ENCODE results near the gene PLPPR4. TPM values are rescaled to one million over a fixed set of nuclear protein-coding genes. Genes with fewer than 3 reads are reported as not detected.
"Not testable (repeated sequence)": the region's sequence is repeated elsewhere in the genome, so short reads cannot be mapped to it uniquely, and the experiment has no call there.

PLPPR4 gene
- total and polyA plus RNA-seq, 5 donors from 2014 or later: not detected

DNA sequence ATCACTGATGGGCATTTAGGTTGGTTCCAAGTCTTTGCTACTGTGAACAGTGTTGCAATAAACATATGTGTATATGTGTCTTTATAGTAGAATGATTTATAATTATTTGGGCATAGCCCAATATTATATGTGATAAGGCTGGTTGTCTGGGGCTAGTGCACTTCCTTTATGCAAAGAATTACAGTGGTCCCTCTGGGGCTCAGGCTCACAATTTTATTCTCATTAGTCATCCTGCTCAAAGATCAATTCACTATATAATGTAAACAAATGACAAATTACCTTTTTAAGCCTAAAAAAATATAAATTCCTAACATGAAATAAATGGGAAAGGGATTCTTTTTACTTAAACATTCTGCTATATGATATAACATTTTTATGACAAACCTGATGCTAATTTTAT, 5.0 kb downstream of the PLPPR4 start:
- H3K4me3 Mint-ChIP-seq: no peak overlapping the region
- Histone ChIP-seq H3K4me3 (ENCODE audit: low read depth, low read length) (no peak overlapping the region), H3K36me3 (ENCODE audit: control insufficient read depth, insufficient read depth, low read length) (no peaks in the 10 kb centered on the region), H3K27ac (ENCODE audit: insufficient read depth, low read length, poor library complexity, severe bottlenecking) (no peak overlapping the region), H3K4me1 (ENCODE audit: control insufficient read depth, insufficient read depth, low read length, poor library complexity, severe bottlenecking) (no peaks in the 10 kb centered on the region), H3K9me3 (ENCODE audit: control insufficient read depth in 2 of 2, low read length in 2 of 2) (no peaks in the 10 kb centered on the region), H3K27me3 (ENCODE audit: control insufficient read depth, insufficient read depth, low read length) (peaks cover 9% of the 10 kb centered on the region)
- H3K27me3 Mint-ChIP-seq: peaks cover 6% of the 10 kb centered on the region
- DNase-seq (no peak), ATAC-seq (ENCODE audit: low read depth in 2 of 2) (no peak)
- H3K27ac Mint-ChIP-seq: no peak overlapping the region
- no peaks in the 10 kb centered on the region for H3K36me3 Mint-ChIP-seq
- H3K4me1 Mint-ChIP-seq: no peaks in the 10 kb centered on the region
- H3K9me3 Mint-ChIP-seq: peaks cover 0 to 18% (median 1%) of the 10 kb centered on the region in 7 donors

DNA sequence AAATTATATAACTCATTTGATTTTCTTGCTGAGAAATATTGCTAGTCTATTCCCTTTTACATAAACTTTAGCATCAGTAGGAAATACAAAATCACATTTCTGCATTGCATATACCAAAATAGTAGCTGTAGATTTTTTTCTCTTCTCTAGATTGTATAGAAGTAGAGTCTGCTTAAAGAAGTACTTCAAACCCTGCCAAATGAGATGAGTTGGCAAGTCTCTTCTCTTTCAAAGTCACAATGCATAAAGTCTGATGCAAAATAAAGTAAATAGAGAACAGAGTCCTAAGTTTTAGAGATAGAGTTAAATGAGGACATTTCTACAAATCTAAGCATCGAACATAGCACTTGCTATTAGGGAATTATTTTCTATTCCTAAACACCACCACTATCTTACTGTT, 6.4 kb downstream of the PLPPR4 start:
- ATAC-seq (ENCODE audit: low read depth in 2 of 2) (no peak), DNase-seq (no peak)
- H3K27me3 Mint-ChIP-seq: no peaks in the 10 kb centered on the region
- no peak overlapping the region for H3K4me3 ChIP-seq (ENCODE audit: low read depth, low read length)
- no peak overlapping the region for H3K27ac Mint-ChIP-seq
- no peak overlapping the region for H3K4me3 Mint-ChIP-seq
- H3K4me1 Mint-ChIP-seq: no peaks in the 10 kb centered on the region
- no peaks in the 10 kb centered on the region for H3K4me1 ChIP-seq (ENCODE audit: control insufficient read depth, insufficient read depth, low read length, poor library complexity, severe bottlenecking)
- no peaks in the 10 kb centered on the region for H3K9me3 ChIP-seq (ENCODE audit: control insufficient read depth in 2 of 2, low read length in 2 of 2)
- H3K36me3 ChIP-seq (ENCODE audit: control insufficient read depth, insufficient read depth, low read length): no peaks in the 10 kb centered on the region
- H3K9me3 Mint-ChIP-seq: peaks cover 0 to 21% (median 2%) of the 10 kb centered on the region in 7 donors
- H3K27me3 ChIP-seq (ENCODE audit: control insufficient read depth, insufficient read depth, low read length): peaks cover 2% of the 10 kb centered on the region
- no peak overlapping the region for H3K27ac ChIP-seq (ENCODE audit: insufficient read depth, low read length, poor library complexity, severe bottlenecking)
- no peaks in the 10 kb centered on the region for H3K36me3 Mint-ChIP-seq

DNA sequence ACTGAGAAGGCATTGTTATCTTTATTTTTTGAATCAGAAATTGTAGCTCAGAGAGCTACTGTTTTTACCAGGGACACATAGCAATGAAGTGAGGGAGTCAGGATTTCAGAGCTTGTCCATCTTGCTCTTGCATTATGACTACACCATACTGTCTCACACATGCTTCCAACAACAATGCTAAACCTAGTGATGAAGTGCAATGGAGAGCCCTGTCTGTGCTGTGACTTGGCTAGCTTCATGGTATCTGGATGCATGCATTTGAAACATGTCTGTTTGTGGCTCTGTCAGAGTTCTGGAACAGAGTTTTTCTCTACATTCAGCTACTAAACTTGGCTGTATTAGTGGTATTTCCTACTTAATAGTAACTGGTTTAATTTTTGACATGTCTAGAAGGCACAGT, 7.0 kb downstream of the PLPPR4 start:
- Mint-ChIP-seq H3K9me3 (peaks cover 0 to 21% (median 2%) of the 10 kb centered on the region in 7 donors), H3K27me3 (no peaks in the 10 kb centered on the region), H3K4me3 (no peak overlapping the region), H3K27ac (no peak overlapping the region), H3K4me1 (no peaks in the 10 kb centered on the region), H3K36me3 (no peaks in the 10 kb centered on the region)
- H3K9me3 ChIP-seq (ENCODE audit: control insufficient read depth in 2 of 2, low read length in 2 of 2): no peaks in the 10 kb centered on the region
- no peaks in the 10 kb centered on the region for H3K36me3 ChIP-seq (ENCODE audit: control insufficient read depth, insufficient read depth, low read length)
- H3K4me1 ChIP-seq (ENCODE audit: control insufficient read depth, insufficient read depth, low read length, poor library complexity, severe bottlenecking): no peaks in the 10 kb centered on the region
- no peak for DNase-seq
- no peak for ATAC-seq (ENCODE audit: low read depth in 2 of 2)
- no peaks in the 10 kb centered on the region for H3K27me3 ChIP-seq (ENCODE audit: control insufficient read depth, insufficient read depth, low read length)
- H3K4me3 ChIP-seq (ENCODE audit: low read depth, low read length): no peak overlapping the region
- no peak overlapping the region for H3K27ac ChIP-seq (ENCODE audit: insufficient read depth, low read length, poor library complexity, severe bottlenecking)

DNA sequence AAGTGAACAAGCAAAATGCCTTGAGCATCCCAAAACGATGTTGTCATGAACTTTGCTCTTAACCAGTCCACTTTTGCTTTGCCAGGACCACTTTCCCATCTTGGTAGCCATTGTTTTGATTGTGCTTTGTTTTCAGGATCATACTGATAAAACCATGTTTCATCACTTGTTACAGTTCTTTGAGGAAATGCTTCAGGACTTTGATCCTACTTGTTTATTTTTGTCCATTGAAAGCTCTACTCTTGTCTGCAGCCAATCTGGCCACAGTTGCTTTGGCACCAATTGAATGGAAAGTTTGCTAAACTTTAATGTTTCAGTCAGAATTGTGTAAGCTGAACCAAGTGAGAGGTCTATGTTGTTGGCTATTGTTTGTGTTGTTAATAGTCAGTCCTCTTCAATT, 12.8 kb downstream of the PLPPR4 start:
- Mint-ChIP-seq H3K36me3 (no peaks in the 10 kb centered on the region), H3K4me3 (no peak overlapping the region), H3K27me3 (no peaks in the 10 kb centered on the region), H3K9me3 (peaks cover 0 to 13% (median 0%) of the 10 kb centered on the region in 7 donors), H3K27ac (no peak overlapping the region), H3K4me1 (no peaks in the 10 kb centered on the region)
- Histone ChIP-seq H3K27ac (ENCODE audit: insufficient read depth, low read length, poor library complexity, severe bottlenecking) (no peak overlapping the region), H3K36me3 (ENCODE audit: control insufficient read depth, insufficient read depth, low read length) (no peaks in the 10 kb centered on the region), H3K27me3 (ENCODE audit: control insufficient read depth, insufficient read depth, low read length) (no peaks in the 10 kb centered on the region), H3K4me1 (ENCODE audit: control insufficient read depth, insufficient read depth, low read length, poor library complexity, severe bottlenecking) (no peaks in the 10 kb centered on the region), H3K4me3 (ENCODE audit: low read depth, low read length) (no peak overlapping the region), H3K9me3 (ENCODE audit: control insufficient read depth in 2 of 2, low read length in 2 of 2) (no peaks in the 10 kb centered on the region)
- no peak for DNase-seq
- no peak for ATAC-seq (ENCODE audit: low read depth in 2 of 2)

DNA sequence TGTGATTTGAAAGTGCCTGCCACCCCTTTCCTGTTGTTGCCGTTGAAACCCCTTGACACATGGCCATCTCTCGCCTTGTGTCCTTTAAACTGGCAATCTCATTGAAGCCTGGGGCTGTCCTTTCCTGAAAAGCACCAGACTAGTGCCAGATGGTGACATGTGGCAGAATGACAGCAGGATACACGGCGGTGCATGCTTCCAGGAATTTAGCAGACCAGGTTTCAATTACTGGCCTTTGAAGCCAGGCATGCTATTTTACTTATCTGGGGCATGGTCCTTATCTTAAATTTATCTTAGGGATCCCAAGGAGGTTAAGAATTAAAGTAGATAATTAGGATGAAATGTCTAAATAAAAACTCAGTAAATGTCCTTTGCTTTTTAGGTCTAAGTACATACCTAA, 15.2 kb downstream of the PLPPR4 start:
- H3K4me3 Mint-ChIP-seq: no peak overlapping the region
- Histone ChIP-seq H3K27me3 (ENCODE audit: control insufficient read depth, insufficient read depth, low read length) (no peaks in the 10 kb centered on the region), H3K4me1 (ENCODE audit: control insufficient read depth, insufficient read depth, low read length, poor library complexity, severe bottlenecking) (no peaks in the 10 kb centered on the region), H3K27ac (ENCODE audit: insufficient read depth, low read length, poor library complexity, severe bottlenecking) (no peak overlapping the region), H3K9me3 (ENCODE audit: control insufficient read depth in 2 of 2, low read length in 2 of 2) (no peaks in the 10 kb centered on the region), H3K4me3 (ENCODE audit: low read depth, low read length) (no peak overlapping the region), H3K36me3 (ENCODE audit: control insufficient read depth, insufficient read depth, low read length) (no peaks in the 10 kb centered on the region)
- H3K27me3 Mint-ChIP-seq: no peaks in the 10 kb centered on the region
- no peaks in the 10 kb centered on the region for H3K4me1 Mint-ChIP-seq
- ATAC-seq (ENCODE audit: low read depth in 2 of 2): no peak
- H3K36me3 Mint-ChIP-seq: no peaks in the 10 kb centered on the region
- DNase-seq: no peak
- peaks cover 0 to under 1% (median 0%) of the 10 kb centered on the region in 7 donors for H3K9me3 Mint-ChIP-seq
- H3K27ac Mint-ChIP-seq: no peak overlapping the region

DNA sequence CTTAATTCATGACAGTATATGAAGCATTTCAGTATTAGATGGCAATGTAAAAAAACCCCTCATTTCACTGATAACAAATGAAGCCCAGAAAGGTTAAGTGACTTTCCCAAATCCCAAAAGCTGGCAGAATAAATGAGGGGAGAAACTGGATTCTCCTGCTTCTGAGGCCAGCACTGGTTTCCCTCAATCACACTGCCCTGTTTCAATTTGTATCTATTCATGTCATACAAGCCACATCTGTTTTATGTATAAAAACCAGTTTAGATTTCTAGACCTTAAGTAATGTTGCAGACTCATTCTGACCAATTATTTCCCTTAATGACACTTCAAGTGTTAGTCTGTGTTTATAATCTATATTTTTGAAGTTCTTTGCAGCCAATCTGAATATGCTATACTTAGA, 16.8 kb downstream of the PLPPR4 start:
- Mint-ChIP-seq H3K4me3 (no peak overlapping the region), H3K27me3 (no peaks in the 10 kb centered on the region), H3K36me3 (no peaks in the 10 kb centered on the region), H3K27ac (no peak overlapping the region), H3K4me1 (no peaks in the 10 kb centered on the region), H3K9me3 (no peaks in the 10 kb centered on the region)
- DNase-seq: no peak
- Histone ChIP-seq H3K4me3 (ENCODE audit: low read depth, low read length) (no peak overlapping the region), H3K27me3 (ENCODE audit: control insufficient read depth, insufficient read depth, low read length) (no peaks in the 10 kb centered on the region), H3K27ac (ENCODE audit: insufficient read depth, low read length, poor library complexity, severe bottlenecking) (no peak overlapping the region), H3K36me3 (ENCODE audit: control insufficient read depth, insufficient read depth, low read length) (no peaks in the 10 kb centered on the region), H3K9me3 (ENCODE audit: control insufficient read depth in 2 of 2, low read length in 2 of 2) (no peaks in the 10 kb centered on the region), H3K4me1 (ENCODE audit: control insufficient read depth, insufficient read depth, low read length, poor library complexity, severe bottlenecking) (no peaks in the 10 kb centered on the region)
- no peak for ATAC-seq (ENCODE audit: low read depth in 2 of 2)

DNA sequence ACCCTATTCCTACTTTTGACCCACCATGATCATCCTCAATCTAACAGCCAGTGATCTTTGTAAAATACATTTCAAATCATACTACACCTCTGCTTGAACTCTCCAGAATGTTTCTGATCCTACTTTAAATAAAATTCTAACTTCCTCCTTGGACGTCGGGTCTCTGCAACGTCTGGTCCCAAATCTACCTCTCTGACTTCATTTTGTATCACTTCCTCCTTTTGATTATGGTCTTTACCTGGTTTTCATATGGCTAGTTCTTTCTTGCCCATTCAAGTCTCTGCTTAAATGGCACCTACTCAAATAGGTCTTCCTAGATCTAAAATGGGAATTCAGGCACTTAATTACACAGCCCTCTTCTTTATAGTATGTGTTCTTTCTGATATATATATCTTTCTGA, 18.2 kb downstream of the PLPPR4 start:
- Histone ChIP-seq H3K4me3 (ENCODE audit: low read depth, low read length) (no peak overlapping the region), H3K27ac (ENCODE audit: insufficient read depth, low read length, poor library complexity, severe bottlenecking) (no peak overlapping the region), H3K9me3 (ENCODE audit: control insufficient read depth in 2 of 2, low read length in 2 of 2) (no peaks in the 10 kb centered on the region), H3K4me1 (ENCODE audit: control insufficient read depth, insufficient read depth, low read length, poor library complexity, severe bottlenecking) (no peaks in the 10 kb centered on the region), H3K36me3 (ENCODE audit: control insufficient read depth, insufficient read depth, low read length) (no peaks in the 10 kb centered on the region), H3K27me3 (ENCODE audit: control insufficient read depth, insufficient read depth, low read length) (no peaks in the 10 kb centered on the region)
- Mint-ChIP-seq H3K4me3 (no peak overlapping the region), H3K4me1 (no peaks in the 10 kb centered on the region), H3K27me3 (peaks cover 4% of the 10 kb centered on the region), H3K36me3 (no peaks in the 10 kb centered on the region), H3K9me3 (peaks cover 0 to 5% (median 0%) of the 10 kb centered on the region in 7 donors), H3K27ac (no peak overlapping the region)
- ATAC-seq (ENCODE audit: low read depth in 2 of 2) (no peak), DNase-seq (no peak)

DNA sequence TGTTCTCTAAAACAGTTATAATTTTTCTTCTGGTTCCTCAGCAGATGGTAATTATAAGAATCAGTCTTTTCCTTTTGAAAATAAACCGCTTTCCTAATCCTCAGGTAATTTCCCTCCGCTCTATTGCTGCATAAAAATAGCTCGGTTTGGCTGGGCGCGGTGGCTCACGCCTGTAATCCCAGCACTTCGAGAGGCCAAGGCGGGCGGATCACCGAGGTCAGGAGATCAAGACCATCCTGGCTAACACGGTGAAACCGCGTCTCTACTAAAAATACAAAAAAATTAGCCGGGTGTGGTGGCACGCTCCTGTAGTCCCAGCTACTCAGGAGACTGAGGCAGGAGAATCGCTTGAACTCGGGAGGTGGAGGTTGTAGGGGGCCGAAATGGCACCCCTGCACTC, 19.2 kb downstream of the PLPPR4 start:
- not testable (repeated sequence) for H3K4me1 ChIP-seq (ENCODE audit: control insufficient read depth, insufficient read depth, low read length, poor library complexity, severe bottlenecking); H3K27me3 Mint-ChIP-seq; H3K4me1 Mint-ChIP-seq; ATAC-seq (ENCODE audit: low read depth in 2 of 2); H3K4me3 ChIP-seq (ENCODE audit: low read depth, low read length); H3K4me3 Mint-ChIP-seq; H3K9me3 Mint-ChIP-seq; H3K27ac Mint-ChIP-seq; H3K36me3 ChIP-seq (ENCODE audit: control insufficient read depth, insufficient read depth, low read length); DNase-seq; H3K36me3 Mint-ChIP-seq; H3K9me3 ChIP-seq (ENCODE audit: control insufficient read depth in 2 of 2, low read length in 2 of 2); H3K27ac ChIP-seq (ENCODE audit: insufficient read depth, low read length, poor library complexity, severe bottlenecking); H3K27me3 ChIP-seq (ENCODE audit: control insufficient read depth, insufficient read depth, low read length)
